ENCODE data around the gene FAM83E. TPM values are rescaled to one million over a fixed set of nuclear protein-coding genes. Genes with fewer than 3 reads are reported as not detected.

The FAM83E gene
- total and polyA plus RNA-seq, 2 donors (not counting 1 experiment from before 2014, with no cell fraction given), result 0.15 to 4.1 TPM

- DNase-seq, result peak; percentile 96
- H3K4me1 Mint-ChIP-seq, result peaks cover 54% of the 10 kb centered on the region
- H3K27me3 Mint-ChIP-seq, result no peaks in the 10 kb centered on the region
- H3K27me3 ChIP-seq (replicated peaks in 1 of 4; ENCODE audit: control extremely low read depth in 1 of 4, control insufficient read depth in 3 of 4, insufficient read depth in 4 of 4, low read length in 3 of 4), result no peaks in the 10 kb centered on the region
- H3K4me1 ChIP-seq (ENCODE audit: control insufficient read depth in 2 of 2, insufficient read depth in 2 of 2, low read length in 2 of 2), result peaks cover 39% of the 10 kb centered on the region in 2 donors
- peak overlapping the region; percentile 89 to 94 for H3K27ac ChIP-seq (ENCODE audit: low read length in 2 of 2)
- peaks cover 0 to 5% (median 0%) of the 10 kb centered on the region in 3 donors for H3K9me3 ChIP-seq (ENCODE audit: control extremely low read depth in 1 of 3, control insufficient read depth in 2 of 3, insufficient read depth in 1 of 3, low read length in 2 of 3)
- H3K79me2 ChIP-seq (ENCODE audit: control insufficient read depth, insufficient read depth, low read length), result peaks cover 55% of the 10 kb centered on the region
- H3K4me2 ChIP-seq (replicated peaks; ENCODE audit: low read depth, low read length, poor library complexity, severe bottlenecking), result peak overlapping the region; percentile 80
- H3K9me3 Mint-ChIP-seq (ENCODE audit: insufficient read depth), result peaks cover 4% of the 10 kb centered on the region
- ChIA-PET CTCF (interaction anchor here (0.8 to 2.7 kb wide), 6 partner anchors 8 to 355 kb away, joined by 3 to 12 read pairs (median 3); partner anchors contain the start of genes CA11, GYS1 and RUVBL2), POLR2A (interaction anchor here (0.5 to 3.1 kb wide), 13 partner anchors 8 to 479 kb away, joined by 3 to 23 read pairs (median 5); partner anchors contain the start of genes CA11, NUCB1, RPL18 and SPHK2)
- TF ChIP-seq CTCF (IDR thresholded peaks at IDR 0.05), result no peak
- no peak for TF ChIP-seq EZH2 (IDR thresholded peaks at IDR 0.05; ENCODE audit: borderline replicate concordance, insufficient read depth, low read depth, low read length, poor library complexity, severe bottlenecking)
- H3K36me3 ChIP-seq (replicated peaks in 1 of 2; ENCODE audit: control extremely low read depth in 1 of 2, control insufficient read depth in 1 of 2, extremely low read depth in 1 of 2, insufficient read depth in 2 of 2, low read length in 1 of 2), result peaks cover 0 to 7% of the 10 kb centered on the region in 2 experiments
- ATAC-seq (ENCODE audit: low read depth), result peak; percentile 25
- H2AFZ ChIP-seq (ENCODE audit: insufficient read depth, low read depth, low read length, poor library complexity, severe bottlenecking), result peak overlapping the region; percentile 76
- 8% methylated on average over 15 of the region's 29 CpGs for WGBS (ENCODE audit: insufficient coverage)
- H3K27ac Mint-ChIP-seq, result peak overlapping the region; percentile 100
- H4K20me1 ChIP-seq (ENCODE audit: control insufficient read depth, insufficient read depth, low read length, poor library complexity, severe bottlenecking), result peaks cover 34% of the 10 kb centered on the region
- H3K9ac ChIP-seq (ENCODE audit: low read length), result peak overlapping the region; percentile 71
- intact Hi-C loops (cut with micrococcal nuclease), result loop anchor here (1.0 to 10.0 kb wide), 12 partner anchors 8 to 1366 kb away; partner anchors contain the start of genes C19orf73, CA11, CYTH2 and EMP3
- H3K4me3 Mint-ChIP-seq, result peak overlapping the region; percentile 96
- H3K4me3 ChIP-seq (ENCODE audit: control extremely low read depth in 1 of 5, extremely low read depth in 1 of 5, insufficient read depth in 1 of 5, low read depth in 2 of 5, low read length in 4 of 5), result peak overlapping the region; percentile 54 to 79 (median 71)
These were observed 23.3 kb upstream of the FAM83E start for GRCh38 chr19:48637948-48638830.

Data from B cell (primary cell).